ENCODE results near the gene CLEC4E.

DNA sequence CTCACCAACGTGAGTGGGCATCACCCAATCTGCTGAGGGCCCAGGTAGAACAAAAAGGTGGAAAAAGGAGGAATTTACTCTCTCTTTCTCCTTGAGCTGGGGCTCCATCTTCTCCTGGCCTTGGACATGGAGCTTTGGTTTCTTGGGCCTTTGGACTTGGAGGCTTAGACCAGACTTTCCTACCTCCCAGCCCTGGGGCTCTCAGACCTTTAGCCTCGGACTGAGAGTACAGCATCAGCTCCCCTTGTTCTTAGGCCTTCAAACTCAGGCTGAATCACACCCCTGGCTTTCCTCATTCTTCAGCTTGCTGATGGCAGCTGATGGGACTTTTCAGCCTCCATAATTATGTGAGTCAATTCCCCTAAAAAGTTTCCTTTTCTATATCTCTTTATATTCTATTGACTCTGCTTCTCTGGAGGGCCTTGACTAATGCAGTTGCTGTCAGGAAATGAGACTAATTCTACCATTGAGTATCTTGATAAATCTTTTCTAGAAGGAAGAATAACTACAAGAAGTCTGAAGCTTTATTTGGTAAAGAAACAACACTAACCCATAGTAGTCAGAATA, 15.9 kb upstream of the CLEC4E start:
- TF ChIP-seq MAZ (IDR thresholded peaks at IDR 0.05; ENCODE audit: borderline replicate concordance, low read depth, low read length) (no peak), CTCF (conservative IDR thresholded peaks at IDR 0.05; ENCODE audit: low read depth, low read length) (no peak), POLR2A (IDR thresholded peaks at IDR 0.05; ENCODE audit: low read depth, low read length) (no peak), CHD1 (IDR thresholded peaks at IDR 0.05; ENCODE audit: low read depth, low read length) (no peak), BHLHE40 (IDR thresholded peaks at IDR 0.05; ENCODE audit: low read depth, low read length) (no peak)
- TF ChIP-seq, protein P1, sequence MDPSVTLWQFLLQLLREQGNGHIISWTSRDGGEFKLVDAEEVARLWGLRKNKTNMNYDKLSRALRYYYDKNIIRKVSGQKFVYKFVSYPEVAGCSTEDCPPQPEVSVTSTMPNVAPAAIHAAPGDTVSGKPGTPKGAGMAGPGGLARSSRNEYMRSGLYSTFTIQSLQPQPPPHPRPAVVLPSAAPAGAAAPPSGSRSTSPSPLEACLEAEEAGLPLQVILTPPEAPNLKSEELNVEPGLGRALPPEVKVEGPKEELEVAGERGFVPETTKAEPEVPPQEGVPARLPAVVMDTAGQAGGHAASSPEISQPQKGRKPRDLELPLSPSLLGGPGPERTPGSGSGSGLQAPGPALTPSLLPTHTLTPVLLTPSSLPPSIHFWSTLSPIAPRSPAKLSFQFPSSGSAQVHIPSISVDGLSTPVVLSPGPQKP (IDR thresholded peaks at IDR 0.05; ENCODE audit: borderline replicate concordance, low read depth, low read length) = no peak

All from IMR-90 (cell line).